Smooth muscle cell (in vitro differentiated cells): ENCODE data around the gene PPIB. TPM values are rescaled to one million over a fixed set of nuclear protein-coding genes. Genes with fewer than 3 reads are reported as not detected.

Experiments
- DNase-seq: peaks from one replicate; lab custom pipeline; 2025; ENCODE audit not compliant: unreplicated experiment; lab: John Stamatoyannopoulos, UW
- H2AFZ ChIP-seq: fragments of 200-600 bp; sonication (generic); 2 replicates; pipeline ENCODE4 v1.6.0; 2016; ENCODE audit warnings: antibody characterized with exemption, low read depth, mild to moderate bottlenecking
- H3F3A ChIP-seq: fragments of 200-600 bp; sonication (generic); 2 replicates; pipeline ENCODE4 v1.6.0; 2017; ENCODE audit warnings: antibody characterized with exemption, low read depth
- H3K27ac ChIP-seq: fragments of 200-600 bp; sonication (generic); 2 replicates; pipeline ENCODE4 v1.5.1; 2016; ENCODE audit warnings: low read depth, mild to moderate bottlenecking
- H3K27me3 ChIP-seq: fragments of 200-600 bp; sonication (generic); 2 replicates; pipeline ENCODE4 v1.6.1; 2016; ENCODE audit warnings: low read depth, mild to moderate bottlenecking
- H3K36me3 ChIP-seq: fragments of 200-600 bp; sonication (generic); 2 replicates; pipeline ENCODE4 v1.5.1; 2016; ENCODE audit warnings: low read depth
- H3K4me1 ChIP-seq: fragments of 200-600 bp; sonication (generic); 2 replicates; pipeline ENCODE4 v1.5.1; 2016; ENCODE audit warnings: low read depth
- H3K4me2 ChIP-seq: fragments of 200-600 bp; sonication (generic); 2 replicates; pipeline ENCODE4 v1.6.0; 2016; ENCODE audit warnings: mild to moderate bottlenecking
- H3K4me3 ChIP-seq: fragments of 200-600 bp; sonication (generic); 2 replicates; pipeline ENCODE4 v1.5.1; 2016; ENCODE audit warnings: mild to moderate bottlenecking
- H3K79me2 ChIP-seq: fragments of 200-600 bp; sonication (generic); 2 replicates; pipeline ENCODE4 v1.6.0; 2016; ENCODE audit warnings: low read depth, mild to moderate bottlenecking
- H3K9ac ChIP-seq: fragments of 200-600 bp; sonication (generic); 2 replicates; pipeline ENCODE4 v1.6.0; 2016; ENCODE audit warnings: low read depth
- H3K9me3 ChIP-seq: fragments of 200-600 bp; sonication (generic); replicated peaks from 2 replicates; pipeline ENCODE4 v1.5.1; 2016; ENCODE audit warnings: low read depth
- H4K20me1 ChIP-seq: fragments of 200-600 bp; sonication (generic); 2 replicates; pipeline ENCODE4 v1.6.0; 2016; ENCODE audit warnings: low read depth
- CTCF ChIP-seq: fragments of 200-600 bp; sonication (generic); IDR thresholded peaks from 2 replicates; pipeline ENCODE4 v1.5.1; 2017; ENCODE audit warnings: borderline replicate concordance, mild to moderate bottlenecking, antibody characterized with exemption; ENCODE audit not compliant: insufficient read depth, poor library complexity, severe bottlenecking
- WGBS: methylation state at CpG from one replicate; pipeline ENCODE4 v1.1.7; 2016; ENCODE audit warnings: low lambda C conversion rate; 5-methylcytosine and 5-hydroxymethylcytosine counted together
- polyA plus RNA-seq: library from polyadenylated mRNA; unstranded; fragments of >200 nt; fragmentation: Nextera tagmentation; extraction: Ambion mirVana; gene quantifications from 2 replicates; pipeline ENCODE4 v1.2.1, GENCODE V29; 2016
- total RNA-seq: library from RNA; depleted of rRNA; stranded (reverse); fragments of >200 nt; gene quantifications from 2 replicates; pipeline ENCODE4 v1.2.3, GENCODE V29; 2014

Gene PPIB
- total and polyA plus RNA-seq, 2 experiments from 2014 or later = 880 to 1,897 TPM

- Histone ChIP-seq H3K36me3 (no peaks in the 10 kb centered on the region), H3K27me3 (no peaks in the 10 kb centered on the region), H3F3A (peaks cover 46% of the 10 kb centered on the region), H3K9me3 (no peaks in the 10 kb centered on the region), H3K4me3 (peak overlapping the region; percentile 85), H4K20me1 (peaks cover 51% of the 10 kb centered on the region), H3K79me2 (peaks cover 40% of the 10 kb centered on the region), H3K4me2 (peak overlapping the region; percentile 88), H3K27ac (peak overlapping the region; percentile 70), H3K4me1 (peaks cover 9% of the 10 kb centered on the region), H2AFZ (no peak overlapping the region), H3K9ac (peak overlapping the region; percentile 86)
- WGBS = 67% methylated on average over 12 of the region's 12 CpGs
- no peak for DNase-seq
- no peak for TF ChIP-seq CTCF
These were observed 939 bp downstream of the PPIB start for GRCh38 chr15:64161688-64162477.

- no peak for TF ChIP-seq CTCF
- H3K79me2 ChIP-seq = peaks cover 40% of the 10 kb centered on the region
- no peaks in the 10 kb centered on the region for H3K36me3 ChIP-seq
- H3F3A ChIP-seq = peaks cover 71% of the 10 kb centered on the region
- H2AFZ ChIP-seq = no peak overlapping the region
- peaks cover 9% of the 10 kb centered on the region for H3K4me1 ChIP-seq
- H3K27ac ChIP-seq = no peak overlapping the region
- H4K20me1 ChIP-seq = peaks cover 80% of the 10 kb centered on the region
- no peak overlapping the region for H3K4me2 ChIP-seq
- 94% methylated on average over 11 of the region's 11 CpGs for WGBS
- H3K27me3 ChIP-seq = no peaks in the 10 kb centered on the region
- no peaks in the 10 kb centered on the region for H3K9me3 ChIP-seq
- H3K9ac ChIP-seq = no peak overlapping the region
- no peak for DNase-seq
- H3K4me3 ChIP-seq = no peak overlapping the region
These were observed 4.3 kb downstream of the PPIB start for GRCh38 chr15:64158363-64159134.

GRCh38 chr15:64157599-64158125 is 5.2 kb downstream of the PPIB start:
- Histone ChIP-seq H2AFZ (no peak overlapping the region), H3K4me2 (no peak overlapping the region), H3K79me2 (peaks cover 40% of the 10 kb centered on the region), H3K36me3 (no peaks in the 10 kb centered on the region), H3K4me1 (peaks cover 9% of the 10 kb centered on the region), H3F3A (peaks cover 76% of the 10 kb centered on the region), H3K4me3 (no peak overlapping the region), H3K9me3 (no peaks in the 10 kb centered on the region), H3K27me3 (peaks cover 8% of the 10 kb centered on the region), H3K9ac (no peak overlapping the region), H4K20me1 (peaks cover 88% of the 10 kb centered on the region), H3K27ac (no peak overlapping the region)
- DNase-seq = no peak
- TF ChIP-seq CTCF = no peak
- 100% methylated on average over 1 of the region's 1 CpG for WGBS
